Skeletal muscle tissue (tissue), 4 donors: Measurements from ENCODE around the gene C1QTNF6. TPM values are rescaled to one million over a fixed set of nuclear protein-coding genes. Genes with fewer than 3 reads are reported as not detected.

Experiments used
- H3K27ac ChIP-seq: one replicate; pipeline ENCODE4 v1.7.0; 2013; ENCODE audit warnings: mild to moderate bottlenecking, low read depth, low read length, inconsistent platforms
- H3K27me3 ChIP-seq, 3 donors: one replicate each; pipeline ENCODE4 v1.7.0; 2013; ENCODE audit warnings: low read length in 3 of 3; ENCODE audit not compliant: control insufficient read depth in 3 of 3, insufficient read depth in 3 of 3
- H3K36me3 ChIP-seq, 3 donors: one replicate each; pipeline ENCODE4 v1.7.0; 2013; ENCODE audit warnings: low read length in 3 of 3; ENCODE audit not compliant: control insufficient read depth in 3 of 3, insufficient read depth in 3 of 3
- H3K4me1 ChIP-seq, 3 donors: one replicate each; pipeline ENCODE4 v1.7.0; 2013; ENCODE audit warnings: low read length in 3 of 3, mild to moderate bottlenecking in 3 of 3; ENCODE audit not compliant: control insufficient read depth in 3 of 3, insufficient read depth in 3 of 3
- H3K4me3 ChIP-seq, 3 donors: one replicate each; pipeline ENCODE4 v1.7.0; 2013; ENCODE audit warnings: low read length in 3 of 3
- H3K9ac ChIP-seq, 3 donors: one replicate each; pipeline ENCODE4 v1.7.0; 2013; ENCODE audit warnings: low read length in 3 of 3, mild to moderate bottlenecking in 3 of 3, moderate library complexity in 2 of 3, low read depth in 1 of 3
- H3K9me3 ChIP-seq, 3 donors: one replicate each; pipeline ENCODE4 v1.7.0; 2013; ENCODE audit warnings: low read length in 3 of 3; ENCODE audit not compliant: control insufficient read depth in 3 of 3
- total RNA-seq: library from RNA; depleted of rRNA; stranded (reverse); fragments of >200 nt; gene quantifications from one replicate; pipeline ENCODE4 v1.2.3, GENCODE V29; 2014
- donor health status: Osteomylitis.

C1QTNF6 gene
- total RNA-seq, 1 donor from 2014 or later: 6.3 TPM

DNA sequence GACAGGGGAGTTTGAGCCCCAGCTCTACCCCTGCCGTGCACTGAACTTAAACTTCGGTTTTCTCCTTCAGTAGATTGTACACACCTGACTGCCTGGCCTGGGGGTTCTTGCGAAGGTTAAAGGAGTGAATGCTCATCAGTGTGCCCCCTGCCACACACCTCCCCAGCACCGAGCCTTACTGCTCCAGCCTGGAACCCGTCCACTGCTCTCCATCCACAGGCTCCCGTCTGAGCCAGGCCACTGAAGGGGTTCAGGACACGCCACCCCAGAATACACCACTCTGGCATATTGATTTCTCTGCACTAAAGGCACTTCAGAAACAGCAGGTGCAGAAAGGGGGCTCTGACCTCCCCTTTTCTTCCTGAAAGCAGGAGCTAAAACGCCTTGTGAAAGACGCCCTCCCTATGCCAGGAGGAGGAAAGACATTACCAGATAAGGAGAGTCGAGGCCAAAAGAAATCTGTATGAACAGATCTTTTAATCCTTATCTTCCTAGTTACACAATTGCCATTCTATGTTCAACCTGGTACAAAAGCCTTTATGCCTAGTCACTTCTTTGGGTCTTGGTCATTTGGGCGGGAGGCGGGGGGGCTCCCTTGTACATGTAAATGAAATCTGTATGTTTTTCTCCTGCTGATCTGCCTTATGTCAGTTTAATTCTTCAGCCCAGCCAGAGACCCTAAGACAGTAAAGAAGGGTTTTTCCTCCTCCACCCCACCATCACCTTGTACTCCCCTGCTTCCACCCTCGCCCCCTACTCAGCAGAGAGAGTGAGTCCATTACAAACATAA lies 26.1 kb upstream of the C1QTNF6 start:
- no peaks in the 10 kb centered on the region for H3K36me3 ChIP-seq
- peaks cover 17 to 48% (median 40%) of the 10 kb centered on the region in 3 donors for H3K27me3 ChIP-seq
- H3K9ac ChIP-seq: no peak overlapping the region
- no peak overlapping the region for H3K4me3 ChIP-seq
- H3K27ac ChIP-seq: no peak overlapping the region
- no peaks in the 10 kb centered on the region for H3K9me3 ChIP-seq
- H3K4me1 ChIP-seq: no peaks in the 10 kb centered on the region

DNA sequence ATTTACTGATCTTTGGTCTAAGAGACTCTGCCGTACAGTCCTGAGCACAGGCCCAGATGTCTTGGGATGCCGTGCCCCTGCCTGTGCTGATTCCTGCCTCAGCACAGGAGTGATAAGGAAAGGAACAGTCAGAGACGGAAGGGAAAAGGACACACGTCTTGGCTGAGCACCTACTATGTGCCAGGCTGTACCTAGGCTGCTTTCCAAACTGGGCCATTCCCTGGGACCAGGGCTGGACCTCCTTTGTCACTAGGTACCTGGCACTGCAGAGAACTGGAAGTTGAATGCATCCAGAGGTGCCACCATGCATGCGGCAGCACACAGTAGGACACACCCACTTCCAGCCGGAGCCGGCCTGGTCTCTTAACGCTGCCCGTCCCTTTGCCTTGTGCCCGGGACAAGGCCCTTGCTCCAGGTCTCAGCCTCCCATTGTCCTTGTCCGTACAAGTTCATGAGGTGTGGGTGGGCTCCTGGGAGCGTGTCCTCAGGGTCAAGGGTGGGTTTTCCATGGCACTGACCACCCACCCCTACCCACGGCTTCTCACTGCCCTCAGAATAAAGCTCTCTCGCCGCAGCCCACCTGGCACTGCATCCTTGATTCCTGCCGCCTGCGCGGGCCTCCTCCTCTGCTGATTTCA lies 25.3 kb upstream of the C1QTNF6 start:
- H3K27ac ChIP-seq: no peak overlapping the region
- H3K4me1 ChIP-seq: no peaks in the 10 kb centered on the region
- no peak overlapping the region for H3K4me3 ChIP-seq
- H3K36me3 ChIP-seq: no peaks in the 10 kb centered on the region
- H3K9me3 ChIP-seq: no peaks in the 10 kb centered on the region
- H3K9ac ChIP-seq: no peak overlapping the region
- peaks cover 17 to 41% (median 36%) of the 10 kb centered on the region in 3 donors for H3K27me3 ChIP-seq

DNA sequence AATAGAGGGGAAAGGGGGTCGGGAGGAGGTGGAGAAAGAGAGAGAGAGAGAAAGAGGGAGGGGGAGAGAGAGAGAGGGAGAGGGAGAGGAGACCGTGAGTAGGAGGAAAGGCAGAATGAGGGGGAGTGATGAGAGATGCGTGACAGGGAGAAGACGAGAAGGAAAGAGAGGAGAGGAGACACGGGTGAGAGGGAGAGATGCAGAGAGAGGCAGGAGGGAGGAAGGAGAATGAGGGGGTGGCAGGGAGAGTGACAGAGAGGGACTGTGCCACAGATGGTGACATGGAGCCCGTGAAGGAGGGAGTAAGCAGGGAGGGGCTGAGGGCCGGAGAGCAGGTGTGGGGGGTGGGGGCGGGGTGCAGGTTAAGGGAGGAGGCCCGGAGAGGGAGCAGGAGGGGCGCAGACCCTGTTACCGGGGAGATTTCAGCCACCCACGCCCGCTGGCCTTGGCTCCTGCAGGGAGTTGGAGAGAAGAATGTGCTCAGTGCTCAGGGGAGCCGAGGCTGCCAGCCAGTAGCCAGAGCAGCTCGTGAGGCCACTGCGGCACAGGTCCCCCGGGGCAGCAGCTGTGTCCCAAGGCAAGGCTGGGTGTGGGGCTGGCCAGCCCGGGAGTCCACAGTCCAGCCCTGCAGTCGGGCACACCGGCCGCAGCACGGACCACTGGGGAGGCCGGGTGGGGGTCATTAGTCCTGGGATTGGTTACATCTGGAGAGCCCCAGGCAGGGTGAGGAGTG lies 24.3 kb upstream of the C1QTNF6 start, which contains the start of gene SSTR3:
SSTR3 (minus strand) TSS at position 304 of the 733 bp plus-strand sequence. CDS start 4,674 bp downstream, outside the sequence.
- no peak within 1 kb of the TSS for H3K9ac ChIP-seq
- H3K9me3 ChIP-seq: no peaks in the 10 kb centered on the region
- no peaks in the 10 kb centered on the region for H3K4me1 ChIP-seq
- no peaks in the 10 kb centered on the region for H3K36me3 ChIP-seq
- peaks cover 17 to 38% (median 38%) of the 10 kb centered on the region in 3 donors for H3K27me3 ChIP-seq
- H3K4me3 ChIP-seq: no peak within 1 kb of the TSS
- H3K27ac ChIP-seq: no peak within 1 kb of the TSS

DNA sequence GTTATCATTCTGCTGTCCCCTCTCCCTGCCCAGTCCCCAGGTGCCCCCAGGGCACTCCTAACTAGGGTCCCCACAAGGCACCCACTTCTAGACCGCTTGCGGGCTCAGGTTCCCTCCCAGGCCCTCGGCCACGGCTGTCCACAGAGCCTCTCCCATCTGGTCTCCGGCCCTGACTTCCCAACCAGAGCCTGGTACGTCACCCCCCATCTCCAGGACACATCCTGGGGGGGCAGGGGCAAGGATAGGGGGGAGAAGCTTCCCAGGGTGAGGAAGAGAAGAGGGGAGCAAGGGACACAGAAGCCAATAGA lies 23.8 kb upstream of the C1QTNF6 start:
- no peaks in the 10 kb centered on the region for H3K36me3 ChIP-seq
- no peaks in the 10 kb centered on the region for H3K9me3 ChIP-seq
- H3K27ac ChIP-seq: no peak overlapping the region
- H3K27me3 ChIP-seq: peaks cover 17 to 38% (median 35%) of the 10 kb centered on the region in 3 donors
- no peak overlapping the region for H3K9ac ChIP-seq
- H3K4me1 ChIP-seq: no peaks in the 10 kb centered on the region
- H3K4me3 ChIP-seq: no peak overlapping the region

DNA sequence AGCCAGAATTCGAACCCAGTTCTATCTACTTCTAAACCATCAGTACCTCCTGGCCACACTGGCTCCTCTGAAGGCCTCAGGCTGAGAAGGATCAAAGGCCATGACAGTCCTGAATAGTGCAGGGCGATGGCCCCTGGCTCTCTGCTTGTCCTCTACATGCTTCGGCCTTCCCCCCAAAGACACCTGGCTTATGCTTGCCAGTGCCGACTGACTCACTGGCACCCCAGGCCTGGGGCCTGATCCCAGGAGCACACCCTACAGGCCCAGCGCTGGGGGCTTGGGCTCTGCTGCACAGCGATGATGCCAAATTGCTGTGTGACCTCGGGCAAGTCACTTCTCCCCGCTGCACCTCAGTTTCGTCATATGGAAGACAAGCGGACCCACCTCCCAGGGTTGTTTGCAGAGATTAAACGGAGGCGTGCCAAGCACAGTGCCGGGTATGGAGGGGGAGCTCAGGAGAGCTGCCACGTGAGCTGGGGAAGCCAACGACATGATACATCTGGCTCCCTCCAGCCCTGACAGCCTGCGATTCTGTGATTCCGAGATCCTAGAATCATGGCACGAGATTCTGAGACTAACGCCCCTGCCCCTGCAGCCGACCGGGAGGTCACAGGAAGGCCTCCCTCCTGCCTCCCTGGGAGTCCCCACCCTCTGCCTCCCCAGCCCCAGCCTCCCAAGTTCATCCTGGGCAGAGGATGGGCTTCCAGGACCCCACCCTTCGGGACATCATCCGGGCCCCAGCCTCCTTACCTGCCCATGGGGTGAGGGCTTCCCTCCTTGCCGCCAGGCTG lies 23.2 kb upstream of the C1QTNF6 start:
- Histone ChIP-seq H3K9me3 (no peaks in the 10 kb centered on the region), H3K36me3 (no peaks in the 10 kb centered on the region), H3K9ac (no peak overlapping the region), H3K27ac (no peak overlapping the region), H3K4me3 (no peak overlapping the region), H3K4me1 (no peaks in the 10 kb centered on the region), H3K27me3 (peaks cover 17 to 38% (median 32%) of the 10 kb centered on the region in 3 donors)

DNA sequence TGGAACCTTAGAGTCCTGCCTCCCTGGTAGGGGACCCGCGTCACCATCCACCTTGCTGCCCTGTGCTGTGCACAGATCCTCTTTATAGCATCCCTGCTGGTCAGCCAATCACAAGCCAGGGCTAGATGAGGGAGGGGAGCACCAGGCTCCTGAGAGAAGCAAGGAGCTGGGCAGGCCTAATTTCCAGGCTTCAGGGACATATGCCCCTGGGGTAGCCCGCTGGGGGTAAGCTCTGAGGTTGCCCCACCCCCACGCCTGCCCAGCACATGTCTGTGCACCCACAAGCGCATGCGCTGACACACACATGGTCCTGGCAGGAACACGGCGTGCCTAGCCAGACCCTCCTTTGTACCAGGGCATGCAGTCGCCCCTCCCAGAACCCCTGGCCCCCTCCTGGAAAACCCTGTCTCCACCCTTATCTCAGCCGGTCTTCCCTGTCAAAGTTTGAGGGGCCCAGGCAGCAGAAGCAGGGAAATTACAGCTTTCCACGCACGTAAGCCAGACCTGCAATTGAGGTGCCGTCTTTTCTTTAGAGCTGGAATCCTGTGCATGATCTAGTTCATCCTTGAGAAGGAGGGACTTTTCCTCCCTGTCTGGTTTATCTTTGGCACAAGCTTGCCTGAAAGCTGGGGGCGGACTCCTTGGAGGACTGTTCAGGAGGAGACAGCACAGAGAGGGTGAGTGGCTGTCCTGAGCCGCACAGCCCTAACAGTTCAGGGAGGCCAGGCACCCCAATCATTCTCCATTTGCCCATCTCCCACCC lies 22.2 kb upstream of the C1QTNF6 start:
- no peak overlapping the region for H3K9ac ChIP-seq
- no peak overlapping the region for H3K4me3 ChIP-seq
- H3K4me1 ChIP-seq: no peaks in the 10 kb centered on the region
- peaks cover 17 to 38% (median 32%) of the 10 kb centered on the region in 3 donors for H3K27me3 ChIP-seq
- H3K27ac ChIP-seq: no peak overlapping the region
- H3K36me3 ChIP-seq: no peaks in the 10 kb centered on the region
- no peaks in the 10 kb centered on the region for H3K9me3 ChIP-seq

DNA sequence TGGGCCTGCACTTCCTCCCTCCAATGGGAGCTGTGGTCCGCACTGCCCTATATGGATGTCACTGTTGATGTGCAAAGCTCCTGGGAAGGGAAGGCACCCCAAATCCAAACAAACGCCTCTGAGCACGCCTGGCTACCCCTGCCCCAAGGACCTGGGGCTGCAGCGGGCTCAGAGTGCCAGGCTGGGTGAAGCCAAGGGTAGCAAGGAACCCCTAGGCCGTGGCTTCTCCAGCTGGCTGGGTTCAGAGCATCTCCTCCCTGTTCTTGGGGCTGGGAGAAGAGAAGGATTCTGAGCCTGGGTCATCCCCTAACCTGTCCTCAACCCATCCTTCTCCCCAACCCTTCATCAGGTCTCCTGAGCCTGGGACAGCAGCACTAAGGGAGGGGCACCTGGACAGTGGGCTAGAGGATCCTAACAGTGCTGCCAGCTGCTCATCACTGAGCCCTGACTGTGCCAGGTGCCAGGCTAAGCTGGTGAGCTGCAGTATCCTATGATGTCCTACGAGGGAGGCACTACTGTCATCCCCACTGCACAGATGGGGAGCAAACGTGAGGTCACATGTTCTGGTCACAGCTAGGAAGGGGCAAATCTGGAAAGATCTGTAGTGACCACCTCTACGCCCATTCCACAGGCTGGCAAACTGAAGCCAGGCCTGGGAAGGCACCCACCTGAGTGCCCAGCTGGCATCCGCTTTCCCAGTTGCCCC lies 21.2 kb upstream of the C1QTNF6 start:
- Histone ChIP-seq H3K4me1 (no peaks in the 10 kb centered on the region), H3K27ac (no peak overlapping the region), H3K9me3 (no peaks in the 10 kb centered on the region), H3K36me3 (no peaks in the 10 kb centered on the region), H3K27me3 (peaks cover 17 to 38% (median 32%) of the 10 kb centered on the region in 3 donors), H3K4me3 (no peak overlapping the region), H3K9ac (no peak overlapping the region)

DNA sequence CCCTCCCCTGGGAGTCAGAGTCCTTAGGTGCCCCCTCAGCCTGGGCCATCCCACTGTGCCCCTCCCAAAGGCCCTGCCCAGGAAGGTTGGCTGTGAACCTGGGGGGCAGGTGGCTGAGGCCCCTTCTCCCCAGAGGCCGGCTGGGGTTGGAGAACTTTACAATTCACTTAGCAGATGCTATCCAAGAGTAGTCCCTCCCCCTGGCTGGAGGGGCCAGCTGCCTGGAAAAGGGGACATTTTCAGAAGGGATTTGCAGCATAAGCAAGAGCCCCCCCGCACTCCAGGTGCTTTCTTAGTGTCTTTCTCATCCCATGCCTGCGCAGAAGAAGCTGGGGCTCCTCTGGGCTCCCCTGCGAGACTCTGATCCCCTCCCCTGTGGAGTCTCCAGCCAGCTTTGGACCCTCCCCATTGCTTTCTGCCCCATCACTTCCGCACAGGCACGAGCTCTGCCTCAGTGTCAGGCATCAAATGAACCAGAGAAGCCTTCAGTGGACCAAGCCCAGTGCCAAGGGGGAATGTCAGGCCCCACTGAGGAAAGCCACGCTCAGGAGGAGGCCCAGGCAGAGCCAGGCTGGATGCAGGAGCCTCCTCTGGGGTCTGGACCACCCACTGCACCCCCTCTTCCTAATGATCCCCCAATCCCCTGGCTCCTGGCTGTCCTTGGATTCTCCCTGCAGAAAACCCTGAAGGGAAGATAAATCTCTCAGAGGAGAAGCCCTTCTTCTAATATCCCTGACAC lies 20.5 kb upstream of the C1QTNF6 start:
- H3K27ac ChIP-seq: no peak overlapping the region
- no peak overlapping the region for H3K4me3 ChIP-seq
- H3K27me3 ChIP-seq: peaks cover 16 to 34% (median 30%) of the 10 kb centered on the region in 3 donors
- H3K9me3 ChIP-seq: no peaks in the 10 kb centered on the region
- no peaks in the 10 kb centered on the region for H3K36me3 ChIP-seq
- no peak overlapping the region for H3K9ac ChIP-seq
- H3K4me1 ChIP-seq: no peaks in the 10 kb centered on the region
